IMR-90 (cell line): ENCODE results near the gene RBPJL. TPM values are rescaled to one million over a fixed set of nuclear protein-coding genes. Genes with fewer than 3 reads are reported as not detected.

Experiments used
- ATAC-seq: fragments of 200-7000 bp; cut with Tn5 transposase; 2 replicates; pipeline ENCODE4 v1.9.1; 2020; ENCODE audit warnings: low read depth, mild to moderate bottlenecking, moderate library complexity
- BruUV-seq: library from RNA; stranded (reverse); fragments of 400-500 nt; replicated peaks from 2 replicates; lab custom pipeline; 2021; lab: Mats Ljungman, UMichigan
- CTCF ChIA-PET: fragments of 300-600 bp; formaldehyde crosslinking; extraction: SDS; loops from one replicate; lab custom pipeline; 2021; ENCODE audit warnings: antibody characterized with exemption; lab: Yijun Ruan, JAX
- POLR2A ChIA-PET: fragments of 300-600 bp; sonication (Branson Sonifier 250); formaldehyde crosslinking; loops from one replicate; lab custom pipeline; 2022; ENCODE audit warnings: antibody characterized with exemption; ENCODE audit not compliant: unreplicated experiment; lab: Charles Lee
- DNase-seq: peaks from one replicate; pipeline ENCODE4 v3.0.0; 2013
- H2AFZ ChIP-seq: replicated peaks from 2 replicates; pipeline ENCODE3; 2013; ENCODE audit warnings: low read length, mild to moderate bottlenecking; ENCODE audit not compliant: poor library complexity
- H2AK5ac ChIP-seq: 2 replicates; pipeline ENCODE4 v1.6.1; 2013; ENCODE audit warnings: low read depth, low read length, inconsistent platforms
- H2AK9ac ChIP-seq: replicated peaks from 2 replicates; pipeline ENCODE3; 2013; ENCODE audit warnings: mild to moderate bottlenecking, low read depth, low read length, moderate library complexity; ENCODE audit not compliant: poor library complexity
- H2BK120ac ChIP-seq: 2 replicates; pipeline ENCODE4 v1.6.1; 2013; ENCODE audit warnings: low read depth, low read length, inconsistent platforms
- H2BK15ac ChIP-seq: 3 replicates; pipeline ENCODE4 v1.6.1; 2013; ENCODE audit warnings: low read depth, low read length, inconsistent platforms
- H2BK20ac ChIP-seq: 2 replicates; pipeline ENCODE4 v1.6.1; 2013; ENCODE audit warnings: low read depth, mild to moderate bottlenecking, inconsistent platforms, low read length, moderate library complexity
- H2BK5ac ChIP-seq: 2 replicates; pipeline ENCODE4 v1.6.1; 2013; ENCODE audit warnings: mild to moderate bottlenecking, low read depth, low read length, inconsistent platforms; ENCODE audit not compliant: poor library complexity, severe bottlenecking
- H3K14ac ChIP-seq: replicated peaks from 2 replicates; pipeline ENCODE4 v1.6.1; 2013; ENCODE audit warnings: low read depth, low read length, inconsistent platforms
- H3K18ac ChIP-seq: 2 replicates; pipeline ENCODE4 v1.6.1; 2013; ENCODE audit warnings: low read depth, low read length, control low read depth
- H3K23ac ChIP-seq: 2 replicates; pipeline ENCODE4 v1.6.1; 2013; ENCODE audit warnings: low read depth, low read length, inconsistent platforms
- H3K27ac ChIP-seq: 2 replicates; pipeline ENCODE4 v1.5.1; 2013; ENCODE audit warnings: mild to moderate bottlenecking, control low read depth, low read length; ENCODE audit not compliant: insufficient read depth
- H3K27me3 ChIP-seq: 2 replicates; pipeline ENCODE4 v1.6.1; 2013; ENCODE audit warnings: low read length; ENCODE audit not compliant: control insufficient read depth, insufficient read depth
- H3K36me3 ChIP-seq: 2 replicates; pipeline ENCODE4 v1.6.1; 2013; ENCODE audit warnings: low read length, mixed read lengths; ENCODE audit not compliant: control insufficient read depth, insufficient read depth
- H3K4ac ChIP-seq: 2 replicates; pipeline ENCODE4 v1.6.1; 2013; ENCODE audit warnings: low read depth, low read length, inconsistent platforms
- H3K4me1 ChIP-seq: 2 replicates; pipeline ENCODE4 v1.6.1; 2013; ENCODE audit warnings: low read length, mixed read lengths; ENCODE audit not compliant: control insufficient read depth, insufficient read depth
- H3K4me2 ChIP-seq: 2 replicates; pipeline ENCODE4 v1.6.1; 2013; ENCODE audit warnings: low read depth, mild to moderate bottlenecking, control low read depth, low read length, moderate library complexity
- H3K4me3 ChIP-seq: 2 replicates; pipeline ENCODE4 v1.5.1; 2013; ENCODE audit warnings: low read depth, mild to moderate bottlenecking, control low read depth, low read length, moderate library complexity; ENCODE audit not compliant: insufficient read depth
- H3K56ac ChIP-seq: 2 replicates; pipeline ENCODE4 v1.6.1; 2013; ENCODE audit warnings: low read length, inconsistent platforms; ENCODE audit not compliant: insufficient read depth; ENCODE audit errors: extremely low read depth
- H3K79me1 ChIP-seq, 2 experiments: 2 replicates each; pipeline ENCODE4 v1.6.1; 2013; ENCODE audit warnings: low read length in 2 of 2, inconsistent platforms in 1 of 2, low read depth in 1 of 2
- H3K9ac ChIP-seq: 2 replicates; pipeline ENCODE4 v1.6.1; 2013; ENCODE audit warnings: low read depth, low read length, control low read depth
- H3K9me1 ChIP-seq: 2 replicates; pipeline ENCODE4 v1.6.1; 2013; ENCODE audit warnings: low read length, inconsistent platforms; ENCODE audit not compliant: insufficient read depth
- H3K9me3 ChIP-seq: 2 replicates; pipeline ENCODE4 v1.6.1; 2013; ENCODE audit warnings: low read length; ENCODE audit not compliant: control insufficient read depth, insufficient read depth
- H4K20me1 ChIP-seq: 2 replicates; pipeline ENCODE4 v1.6.1; 2013; ENCODE audit warnings: low read length, inconsistent platforms; ENCODE audit not compliant: insufficient read depth
- H4K5ac ChIP-seq: 2 replicates; pipeline ENCODE4 v1.6.1; 2013; ENCODE audit warnings: mild to moderate bottlenecking, low read depth, low read length, control low read depth
- H4K8ac ChIP-seq, 2 experiments: 2 replicates each; pipeline ENCODE4 v1.6.1; 2013; ENCODE audit warnings: low read depth in 2 of 2, low read length in 2 of 2, control low read depth in 1 of 2, inconsistent platforms in 1 of 2
- H4K91ac ChIP-seq: 2 replicates; pipeline ENCODE4 v1.6.1; 2013; ENCODE audit warnings: low read depth, low read length, inconsistent platforms; ENCODE audit not compliant: insufficient read depth
- BHLHE40 ChIP-seq: fragments of 150-350 bp; IDR thresholded peaks from 2 replicates; pipeline ENCODE4 v1.6.1; 2016; ENCODE audit warnings: mild to moderate bottlenecking, low read depth, low read length
- CHD1 ChIP-seq: IDR thresholded peaks from 2 replicates; pipeline ENCODE4 v1.6.1; 2012; ENCODE audit warnings: low read depth, low read length, improper control_type of control experiment
- FOS ChIP-seq: fragments of 150-350 bp; IDR thresholded peaks from 2 replicates; pipeline ENCODE4 v1.6.1; 2016; ENCODE audit warnings: low read depth, low read length
- WGBS, 2 experiments: methylation state at CpG; one replicate each; pipeline versions ENCODE4 v1.1.5 to v1.1.7; 2013; ENCODE audit warnings: missing lambda C conversion rate in 2 of 2; ENCODE audit not compliant: insufficient read length in 1 of 2; ENCODE audit errors: extremely low coverage in 2 of 2; 5-methylcytosine and 5-hydroxymethylcytosine counted together
- dilution Hi-C: fragments of 300-500 bp; cut with HindIII; formaldehyde crosslinking; loops from one replicate; pipeline ENCODE4 v1.14.3; 2018; ENCODE audit warnings: low sequenced_read_pairs; ENCODE audit not compliant: unreplicated experiment
- in situ Hi-C: fragments of 300-500 bp; cut with MboI; formaldehyde crosslinking; loops from 3 replicates; pipeline ENCODE4 v1.14.3; 2019; ENCODE audit warnings: low sequenced_read_pairs, inconsistent platforms, mixed read lengths
- intact Hi-C: fragments of 100-400 bp; cut with micrococcal nuclease; formaldehyde crosslinking; loops from 2 replicates; pipeline ENCODE4 v1.10.0; 2022
- polyA plus RNA-seq, 3 experiments: library from polyadenylated mRNA; depleted of rRNA; stranded (reverse); fragments of >200 nt; gene quantifications; 2 replicates each; pipeline ENCODE4 v1.2.3, GENCODE V29; 2012; ENCODE audit warnings: low replicate concordance in 1 of 3
- total RNA-seq: library from RNA; depleted of rRNA; stranded (reverse); fragments of >200 nt; gene quantifications from 2 replicates; pipeline ENCODE4 v1.2.3, GENCODE V29; 2012
- TF ChIP-seq, protein P1 (sequence below): fragments of 150-350 bp; IDR thresholded peaks from 2 replicates; pipeline ENCODE4 v1.6.1; 2017; ENCODE audit warnings: mild to moderate bottlenecking, antibody characterized with exemption, low read length, low read depth
- TF ChIP-seq, protein P2 (sequence below): fragments of 150-350 bp; IDR thresholded peaks from 2 replicates; pipeline ENCODE4 v1.6.1; 2016; ENCODE audit warnings: low read depth, mild to moderate bottlenecking, low read length, moderate library complexity, borderline replicate concordance
- TF ChIP-seq, protein P3 (sequence below): conservative IDR thresholded peaks from 2 replicates; pipeline ENCODE4 v1.5.1; 2012; ENCODE audit warnings: mild to moderate bottlenecking, low read depth, low read length, improper control_type of control experiment

RBPJL gene
- total and polyA plus RNA-seq, 2 of the 4 experiments (the other 2 are of a cell fraction) = not detected

DNA sequence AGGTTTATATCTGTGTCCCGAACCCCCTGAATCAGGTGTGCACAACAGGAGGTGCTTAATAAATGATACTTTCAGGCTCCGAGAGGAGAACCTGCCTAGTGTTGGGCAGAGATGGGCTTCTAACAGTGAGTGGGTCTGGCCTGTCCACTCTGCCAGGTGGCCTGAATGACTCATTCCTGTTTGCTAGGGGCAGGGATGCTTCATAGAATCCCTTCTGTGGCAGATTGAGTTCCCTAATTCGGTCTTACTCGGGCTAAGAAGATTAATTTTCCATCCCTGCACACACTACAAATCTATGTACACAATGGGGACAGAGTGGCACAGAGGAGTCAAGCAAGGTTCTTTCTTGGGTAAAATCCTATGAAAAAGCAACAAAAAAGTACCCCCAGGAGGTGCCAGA lies 21.8 kb downstream of the RBPJL start:
- dilution Hi-C loops (no loop called here), in situ Hi-C loops (loop anchor here (25.0 kb wide), 1 partner anchor 584 kb away; the partner anchor contains the start of gene PLTP), intact Hi-C loops (no loop called here)
- no peak overlapping the region for H3K4me3 ChIP-seq
- no peaks in the 10 kb centered on the region for H3K27me3 ChIP-seq
- H3K4me1 ChIP-seq = 0 out of 2 replicates have a peak, but pooled peaks cover 1% of the 10 kb centered on the region
- H2BK20ac ChIP-seq = no peak overlapping the region
- DNase-seq = no peak
- BruUV-seq = no TSS peak
- no peak overlapping the region for H2BK120ac ChIP-seq
- TF ChIP-seq, protein P1, sequence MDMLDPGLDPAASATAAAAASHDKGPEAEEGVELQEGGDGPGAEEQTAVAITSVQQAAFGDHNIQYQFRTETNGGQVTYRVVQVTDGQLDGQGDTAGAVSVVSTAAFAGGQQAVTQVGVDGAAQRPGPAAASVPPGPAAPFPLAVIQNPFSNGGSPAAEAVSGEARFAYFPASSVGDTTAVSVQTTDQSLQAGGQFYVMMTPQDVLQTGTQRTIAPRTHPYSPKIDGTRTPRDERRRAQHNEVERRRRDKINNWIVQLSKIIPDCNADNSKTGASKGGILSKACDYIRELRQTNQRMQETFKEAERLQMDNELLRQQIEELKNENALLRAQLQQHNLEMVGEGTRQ = no peak
- TF ChIP-seq CHD1 = no peak
- TF ChIP-seq FOS = no peak
- TF ChIP-seq, protein P2, sequence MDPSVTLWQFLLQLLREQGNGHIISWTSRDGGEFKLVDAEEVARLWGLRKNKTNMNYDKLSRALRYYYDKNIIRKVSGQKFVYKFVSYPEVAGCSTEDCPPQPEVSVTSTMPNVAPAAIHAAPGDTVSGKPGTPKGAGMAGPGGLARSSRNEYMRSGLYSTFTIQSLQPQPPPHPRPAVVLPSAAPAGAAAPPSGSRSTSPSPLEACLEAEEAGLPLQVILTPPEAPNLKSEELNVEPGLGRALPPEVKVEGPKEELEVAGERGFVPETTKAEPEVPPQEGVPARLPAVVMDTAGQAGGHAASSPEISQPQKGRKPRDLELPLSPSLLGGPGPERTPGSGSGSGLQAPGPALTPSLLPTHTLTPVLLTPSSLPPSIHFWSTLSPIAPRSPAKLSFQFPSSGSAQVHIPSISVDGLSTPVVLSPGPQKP = no peak
- TF ChIP-seq, protein P3, sequence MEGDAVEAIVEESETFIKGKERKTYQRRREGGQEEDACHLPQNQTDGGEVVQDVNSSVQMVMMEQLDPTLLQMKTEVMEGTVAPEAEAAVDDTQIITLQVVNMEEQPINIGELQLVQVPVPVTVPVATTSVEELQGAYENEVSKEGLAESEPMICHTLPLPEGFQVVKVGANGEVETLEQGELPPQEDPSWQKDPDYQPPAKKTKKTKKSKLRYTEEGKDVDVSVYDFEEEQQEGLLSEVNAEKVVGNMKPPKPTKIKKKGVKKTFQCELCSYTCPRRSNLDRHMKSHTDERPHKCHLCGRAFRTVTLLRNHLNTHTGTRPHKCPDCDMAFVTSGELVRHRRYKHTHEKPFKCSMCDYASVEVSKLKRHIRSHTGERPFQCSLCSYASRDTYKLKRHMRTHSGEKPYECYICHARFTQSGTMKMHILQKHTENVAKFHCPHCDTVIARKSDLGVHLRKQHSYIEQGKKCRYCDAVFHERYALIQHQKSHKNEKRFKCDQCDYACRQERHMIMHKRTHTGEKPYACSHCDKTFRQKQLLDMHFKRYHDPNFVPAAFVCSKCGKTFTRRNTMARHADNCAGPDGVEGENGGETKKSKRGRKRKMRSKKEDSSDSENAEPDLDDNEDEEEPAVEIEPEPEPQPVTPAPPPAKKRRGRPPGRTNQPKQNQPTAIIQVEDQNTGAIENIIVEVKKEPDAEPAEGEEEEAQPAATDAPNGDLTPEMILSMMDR = no peak
- no peak for TF ChIP-seq BHLHE40
- WGBS, 2 experiments = no CpG with 5 or more reads among the region's 4 CpGs
- no peak overlapping the region for H3K23ac ChIP-seq
- no peak overlapping the region for H3K18ac ChIP-seq
- H3K9me1 ChIP-seq = peaks cover 2% of the 10 kb centered on the region; the same call in 1 of the 2 replicates
- H3K14ac ChIP-seq = no peak overlapping the region
- no peak overlapping the region for H3K4ac ChIP-seq
- H4K91ac ChIP-seq = no peak overlapping the region
- peaks cover 71% of the 10 kb centered on the region for H3K36me3 ChIP-seq
- H2BK5ac ChIP-seq = no peak overlapping the region
- H4K5ac ChIP-seq = no peak overlapping the region
- H2AK9ac ChIP-seq = no peak overlapping the region
- no peak overlapping the region for H2BK15ac ChIP-seq
- H3K79me1 ChIP-seq = peaks cover 42 to 63% of the 10 kb centered on the region in 2 experiments
- H3K27ac ChIP-seq = no peak overlapping the region
- no peak overlapping the region; a peak in 1 of 4 replicates for H4K8ac ChIP-seq
- CTCF ChIA-PET = no interaction called here
- ATAC-seq = no peak
- no peaks in the 10 kb centered on the region for H3K9me3 ChIP-seq
- H2AFZ ChIP-seq = no peak overlapping the region
- no peak overlapping the region for H3K9ac ChIP-seq
- no peak overlapping the region for H3K56ac ChIP-seq
- H3K4me2 ChIP-seq = no peak overlapping the region
- H2AK5ac ChIP-seq = no peak overlapping the region
- POLR2A ChIA-PET = no interaction called here
- peaks cover 42% of the 10 kb centered on the region for H4K20me1 ChIP-seq
